IMR-90 (cell line): ENCODE measurements around the gene TMEM9B.

Experiments used
- CEBPB ChIP-seq: IDR thresholded peaks from 2 replicates; pipeline ENCODE4 v1.6.1; 2012; ENCODE audit warnings: low read depth, low read length, improper control_type of control experiment
- MAFK ChIP-seq: IDR thresholded peaks from 2 replicates; pipeline ENCODE4 v1.6.1; 2012; ENCODE audit warnings: low read depth, low read length, improper control_type of control experiment
- POLR2A ChIP-seq: IDR thresholded peaks from 2 replicates; pipeline ENCODE4 v1.6.1; 2012; ENCODE audit warnings: mild to moderate bottlenecking, low read depth, low read length
- TF ChIP-seq, protein P1 (sequence below): conservative IDR thresholded peaks from 2 replicates; pipeline ENCODE4 v1.5.1; 2012; ENCODE audit warnings: mild to moderate bottlenecking, low read depth, low read length, improper control_type of control experiment

DNA sequence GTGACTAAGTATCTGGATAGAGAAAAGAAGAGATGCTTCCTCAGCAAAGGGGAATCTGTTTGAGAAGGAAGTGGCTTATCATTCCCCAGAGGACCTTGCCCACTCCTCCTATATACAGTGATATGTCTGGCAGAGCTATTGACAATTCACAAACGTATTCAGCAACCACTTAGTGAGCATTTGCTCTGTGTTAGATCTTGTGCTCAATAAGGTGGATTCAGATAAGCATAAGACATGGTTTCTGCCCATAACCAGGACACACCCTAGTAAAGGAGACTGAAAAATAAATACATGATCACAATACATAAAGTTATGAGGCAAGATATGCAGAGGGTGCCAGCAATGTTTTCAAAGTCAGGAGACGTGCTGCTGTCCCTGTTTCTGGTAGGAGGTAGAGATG, 1.4 kb downstream of the TMEM9B start:
- TF ChIP-seq CEBPB (no peak), POLR2A (no peak), MAFK (no peak)
- TF ChIP-seq, protein P1, sequence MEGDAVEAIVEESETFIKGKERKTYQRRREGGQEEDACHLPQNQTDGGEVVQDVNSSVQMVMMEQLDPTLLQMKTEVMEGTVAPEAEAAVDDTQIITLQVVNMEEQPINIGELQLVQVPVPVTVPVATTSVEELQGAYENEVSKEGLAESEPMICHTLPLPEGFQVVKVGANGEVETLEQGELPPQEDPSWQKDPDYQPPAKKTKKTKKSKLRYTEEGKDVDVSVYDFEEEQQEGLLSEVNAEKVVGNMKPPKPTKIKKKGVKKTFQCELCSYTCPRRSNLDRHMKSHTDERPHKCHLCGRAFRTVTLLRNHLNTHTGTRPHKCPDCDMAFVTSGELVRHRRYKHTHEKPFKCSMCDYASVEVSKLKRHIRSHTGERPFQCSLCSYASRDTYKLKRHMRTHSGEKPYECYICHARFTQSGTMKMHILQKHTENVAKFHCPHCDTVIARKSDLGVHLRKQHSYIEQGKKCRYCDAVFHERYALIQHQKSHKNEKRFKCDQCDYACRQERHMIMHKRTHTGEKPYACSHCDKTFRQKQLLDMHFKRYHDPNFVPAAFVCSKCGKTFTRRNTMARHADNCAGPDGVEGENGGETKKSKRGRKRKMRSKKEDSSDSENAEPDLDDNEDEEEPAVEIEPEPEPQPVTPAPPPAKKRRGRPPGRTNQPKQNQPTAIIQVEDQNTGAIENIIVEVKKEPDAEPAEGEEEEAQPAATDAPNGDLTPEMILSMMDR, result no peak
